ENCODE data around the gene PSMB10. TPM values are rescaled to one million over a fixed set of nuclear protein-coding genes. Genes with fewer than 3 reads are reported as not detected.
A peak's percentile ranks its signal among the peaks of the same experiment; 100 is the strongest.

Gene PSMB10
- total and polyA plus RNA-seq, 2 of the 8 experiments (the other 6 are each of a cell fraction or from before 2014, with no cell fraction given) = 32.1 to 61.9 TPM

DNA sequence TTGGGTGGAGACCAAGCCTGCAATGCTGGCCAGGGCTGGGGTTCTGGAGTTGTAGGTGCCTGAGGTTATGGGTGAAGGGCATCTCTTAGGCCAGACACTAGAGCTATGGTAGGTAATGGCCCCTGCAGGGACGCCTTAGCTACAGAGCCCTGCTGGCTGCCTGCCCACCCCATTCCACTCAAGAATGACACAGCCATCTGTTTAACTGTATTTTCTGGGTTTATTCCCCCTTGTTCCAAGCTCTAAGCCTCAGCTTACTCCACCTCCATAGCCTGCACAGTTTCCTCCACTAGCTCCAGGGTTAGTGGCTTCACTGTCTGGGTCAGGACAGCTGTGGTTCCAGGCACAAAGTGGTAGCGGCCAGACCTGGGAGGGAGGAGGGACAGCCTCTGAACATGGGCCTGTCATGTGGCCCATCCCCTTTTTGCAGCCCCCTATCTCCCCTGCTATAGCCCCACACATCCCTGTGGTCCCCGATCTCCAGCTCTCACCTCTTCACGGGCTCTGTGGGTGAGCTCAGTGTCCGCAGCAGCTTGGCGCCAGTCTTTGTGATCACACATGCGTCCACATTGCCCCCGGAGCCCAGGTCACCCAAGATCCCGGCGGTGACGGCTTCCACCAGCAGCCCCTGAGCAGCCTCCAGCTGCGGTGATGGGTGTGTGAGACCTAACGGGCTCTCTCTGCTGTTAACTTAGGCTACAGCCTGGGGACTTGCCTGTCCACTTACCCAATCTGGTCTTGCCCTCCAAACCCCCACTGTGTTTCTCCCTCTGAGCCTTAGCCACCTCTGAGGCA lies 2.1 kb downstream of the PSMB10 start:
- TF ChIP-seq POLR2A (IDR thresholded peaks at IDR 0.05; ENCODE audit: control extremely low read depth in 1 of 2, low read depth in 2 of 2, low read length in 2 of 2) = peak in 1 of 2 experiments; percentile 47; a peak in 1 of 3 replicates
- TF ChIP-seq JUN (IDR thresholded peaks at IDR 0.05; ENCODE audit: low read depth, low read length) = no peak
- H3K4me3 ChIP-seq (ENCODE audit: extremely low read depth in 1 of 4, insufficient read depth in 2 of 4, low read depth in 3 of 4, low read length in 4 of 4) = peak overlapping the region; percentile 69 to 98 (median 92); a peak in 7 of 8 replicates
- H2BK20ac ChIP-seq (ENCODE audit: low read length) = no peak overlapping the region
- H4K8ac ChIP-seq (ENCODE audit: extremely low read depth, insufficient read depth, low read length) = peak overlapping the region; percentile 81
- peaks cover 4% of the 10 kb centered on the region; the same call in 1 of the 2 replicates for H3K79me1 ChIP-seq (ENCODE audit: low read depth, low read length)
- H2BK12ac ChIP-seq (ENCODE audit: low read depth, low read length) = 0 out of 2 replicates have a peak overlapping the region, but pooled peaks have one; percentile 20
- peaks cover 1 to 11% of the 10 kb centered on the region in 2 experiments for H4K20me1 ChIP-seq (replicated peaks in 1 of 2; ENCODE audit: control insufficient read depth in 1 of 2, insufficient read depth in 2 of 2, low read length in 2 of 2)
- peak overlapping the region in 3 of 4 experiments; percentile 67 to 78 (median 77); a peak in 4 of 7 replicates for H3K9ac ChIP-seq (replicated peaks in 1 of 4; ENCODE audit: extremely low read depth in 1 of 4, low read depth in 3 of 4, low read length in 3 of 4)
- WGBS, 2 experiments (ENCODE audit: extremely low coverage in 1 of 2, insufficient coverage in 1 of 2, insufficient read length in 1 of 2, insufficient replicate concordance in 2 of 2, low coverage in 1 of 2, low lambda C conversion rate in 2 of 2, missing lambda C conversion rate in 1 of 2) = 70% methylated on average over 13 of the region's 13 CpGs; no CpG with 5 or more reads in 1 of the 2 experiments
- H2BK15ac ChIP-seq (ENCODE audit: low read length) = no peak overlapping the region
- no peak overlapping the region for H3K18ac ChIP-seq (ENCODE audit: extremely low read depth, low read length)
- H2BK120ac ChIP-seq (replicated peaks; ENCODE audit: low read depth, low read length) = no peak overlapping the region
- H2BK5ac ChIP-seq (ENCODE audit: low read depth, low read length) = no peak overlapping the region
- no peak overlapping the region for H4K5ac ChIP-seq (ENCODE audit: insufficient read length, low read depth, low read length)
- FAIRE-seq (no peak), DNase-seq (ENCODE audit: low read depth in 1 of 2, low spot score in 2 of 2) (no peak)
- ChIA-PET POLR2A (ENCODE audit: partially characterized antibody) (interaction anchor here (0.6 to 4.2 kb wide), 27 partner anchors 8 to 286 kb away, joined by 3 to 47 read pairs (median 5); partner anchors contain the start of genes CENPT, EDC4, LCAT and NRN1L), CTCF (ENCODE audit: partially characterized antibody) (interaction anchor here (0.7 to 27.1 kb wide), 25 partner anchors 8 to 413 kb away, joined by 3 to 623 read pairs (median 4); partner anchors contain the start of genes C16orf86, EDC4, ENKD1 and LCAT)
- H3K56ac ChIP-seq (replicated peaks; ENCODE audit: insufficient read length, low read depth, low read length) = peak overlapping the region; percentile 54
- no peak overlapping the region for H3K27ac ChIP-seq (ENCODE audit: low read depth, low read length)
- H3K23ac ChIP-seq (ENCODE audit: insufficient read length) = no peak overlapping the region
- peaks cover 0 to 15% (median 8%) of the 10 kb centered on the region in 4 experiments; a peak in 5 of 7 replicates for H3K4me1 ChIP-seq (replicated peaks in 1 of 4; ENCODE audit: control insufficient read depth in 3 of 4, insufficient read depth in 4 of 4, low read length in 3 of 4)
- H3K9me3 ChIP-seq (ENCODE audit: insufficient read depth in 2 of 2, low read depth in 1 of 2, low read length in 1 of 2) = no peaks in the 10 kb centered on the region
- H3K27me3 ChIP-seq (replicated peaks in 1 of 4; ENCODE audit: control insufficient read depth in 3 of 4, extremely low read depth in 1 of 4, insufficient read depth in 3 of 4, low read length in 3 of 4) = no peaks in the 10 kb centered on the region
- no peak overlapping the region for H3K14ac ChIP-seq (ENCODE audit: insufficient read length)
- no peak overlapping the region for H3K4ac ChIP-seq (replicated peaks; ENCODE audit: insufficient read length, low read depth, low read length)
- no peaks in the 10 kb centered on the region for H3K36me3 ChIP-seq (ENCODE audit: control insufficient read depth in 2 of 4, insufficient read depth in 4 of 4, low read length in 3 of 4)
- H2AK5ac ChIP-seq (ENCODE audit: low read depth, low read length) = no peak overlapping the region
- peak overlapping the region; percentile 96 for H3K4me2 ChIP-seq (ENCODE audit: insufficient read depth in 1 of 2, low read depth in 2 of 2, low read length in 2 of 2)
- H2AFZ ChIP-seq (ENCODE audit: low read length) = no peak overlapping the region
- H3K23me2 ChIP-seq (ENCODE audit: low read depth, low read length) = peaks cover 18% of the 10 kb centered on the region
- H4K91ac ChIP-seq (replicated peaks; ENCODE audit: insufficient read length, low read length) = peak overlapping the region; percentile 92
- H3K79me2 ChIP-seq (ENCODE audit: control insufficient read depth in 1 of 2, insufficient read depth in 2 of 2, low read length in 2 of 2) = 0 out of 4 replicates have a peak, but pooled peaks cover 0 to 3% of the 10 kb centered on the region in 2 experiments

All from H1 (cell line).